ENCODE data around the gene ST8SIA4. TPM values are rescaled to one million over a fixed set of nuclear protein-coding genes. Genes with fewer than 3 reads are reported as not detected.
A peak's percentile ranks its signal among the peaks of the same experiment; 100 is the strongest.

The ST8SIA4 gene, protein sequence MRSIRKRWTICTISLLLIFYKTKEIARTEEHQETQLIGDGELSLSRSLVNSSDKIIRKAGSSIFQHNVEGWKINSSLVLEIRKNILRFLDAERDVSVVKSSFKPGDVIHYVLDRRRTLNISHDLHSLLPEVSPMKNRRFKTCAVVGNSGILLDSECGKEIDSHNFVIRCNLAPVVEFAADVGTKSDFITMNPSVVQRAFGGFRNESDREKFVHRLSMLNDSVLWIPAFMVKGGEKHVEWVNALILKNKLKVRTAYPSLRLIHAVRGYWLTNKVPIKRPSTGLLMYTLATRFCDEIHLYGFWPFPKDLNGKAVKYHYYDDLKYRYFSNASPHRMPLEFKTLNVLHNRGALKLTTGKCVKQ
- 42.6 and 49.3 TPM in 2 replicates for total RNA-seq
- total RNA-seq (2013): 45.1 TPM
- polyA plus RNA-seq: 7.7 and 9.5 TPM in 2 replicates
- 24.5 and 40.5 TPM in 2 replicates for polyA minus RNA-seq

DNA sequence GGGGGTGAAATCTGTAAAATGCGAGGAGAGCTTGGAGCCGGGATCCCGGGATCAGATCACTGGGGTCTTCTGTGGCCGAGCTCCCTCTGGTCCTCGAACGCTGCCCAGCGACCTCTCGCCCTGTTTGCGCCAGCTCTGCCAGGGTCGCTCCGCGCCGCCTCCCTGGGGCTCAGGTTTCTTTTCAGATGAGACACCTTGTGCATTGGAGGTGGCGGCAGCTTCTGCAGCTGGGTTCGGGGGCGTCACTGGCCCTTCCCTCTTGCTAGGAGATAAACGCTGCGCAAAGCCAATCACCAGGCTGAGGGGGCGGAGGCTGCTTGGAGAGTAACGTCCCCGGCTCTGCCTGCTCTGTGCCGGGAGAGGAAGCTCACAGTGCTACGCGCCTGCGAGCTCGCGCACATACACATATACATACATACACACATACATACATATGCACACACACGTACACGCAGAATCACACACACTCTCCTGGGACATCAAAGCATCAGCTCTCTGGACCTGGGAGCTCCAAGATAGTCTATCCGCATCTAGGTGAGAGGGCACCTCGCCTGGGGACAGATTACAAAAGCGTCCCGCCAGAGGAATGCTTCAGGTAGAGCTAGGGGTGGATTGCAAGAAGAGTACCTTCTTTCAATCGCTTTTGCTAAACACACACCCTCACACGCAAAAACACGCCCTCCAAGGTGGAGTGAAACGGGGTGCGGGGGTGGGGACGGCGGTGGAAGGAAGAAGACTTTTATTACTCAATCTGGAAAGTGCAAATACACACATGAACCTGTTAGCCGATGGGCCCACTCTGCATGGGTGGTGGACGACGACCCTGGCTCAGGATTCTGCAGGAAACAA, at the start of gene ST8SIA4:
TSS of gene ST8SIA4 (minus strand) at position 244 of the 849 bp plus-strand sequence. CDS start 327 bp downstream, outside the sequence.
- H3K4me1 Mint-ChIP-seq: peaks cover 46% of the 10 kb centered on the region

More for the DNA sequence above, at the start of gene ST8SIA4:
- Histone ChIP-seq H4K20me1 (ENCODE audit: control insufficient read depth, insufficient read depth, low read length, poor library complexity, severe bottlenecking) (no peaks in the 10 kb centered on the region), H3K36me3 (replicated peaks in 1 of 2; ENCODE audit: control extremely low read depth in 1 of 2, control insufficient read depth in 1 of 2, extremely low read depth in 1 of 2, insufficient read depth in 2 of 2, low read length in 1 of 2) (peaks cover 0 to 3% of the 10 kb centered on the region in 2 experiments), H3K9me3 (ENCODE audit: control extremely low read depth in 1 of 3, control insufficient read depth in 2 of 3, insufficient read depth in 1 of 3, low read length in 2 of 3) (no peaks in the 10 kb centered on the region), H3K27me3 (replicated peaks in 1 of 4; ENCODE audit: control extremely low read depth in 1 of 4, control insufficient read depth in 3 of 4, insufficient read depth in 4 of 4, low read length in 3 of 4) (no peaks in the 10 kb centered on the region), H2AFZ (ENCODE audit: insufficient read depth, low read depth, low read length, poor library complexity, severe bottlenecking) (peak within 1 kb of the TSS; percentile 83), H3K4me1 (ENCODE audit: control insufficient read depth in 2 of 2, insufficient read depth in 2 of 2, low read length in 2 of 2) (peaks cover 27 to 38% of the 10 kb centered on the region in 2 donors), H3K79me2 (ENCODE audit: control insufficient read depth, insufficient read depth, low read length) (peaks cover 41% of the 10 kb centered on the region), H3K4me3 (ENCODE audit: control extremely low read depth in 1 of 5, extremely low read depth in 1 of 5, insufficient read depth in 1 of 5, low read depth in 2 of 5, low read length in 4 of 5) (peak within 1 kb of the TSS; percentile 82 to 100 (median 97)), H3K4me2 (replicated peaks; ENCODE audit: low read depth, low read length, poor library complexity, severe bottlenecking) (peak within 1 kb of the TSS; percentile 82), H3K9ac (ENCODE audit: low read length) (peak within 1 kb of the TSS; percentile 93), H3K27ac (ENCODE audit: low read length in 2 of 2) (peak within 1 kb of the TSS; percentile 90 to 95)
- no peaks in the 10 kb centered on the region for H3K27me3 Mint-ChIP-seq
- H3K4me3 Mint-ChIP-seq: peak within 1 kb of the TSS; percentile 89
- intact Hi-C loops (cut with micrococcal nuclease): loop anchor here (1.0 to 5.0 kb wide), 4 partner anchors 281 to 1974 kb away; partner anchors contain the start of genes CHD1 and FAM174A
- POLR2A ChIA-PET: interaction anchor here (0.8 to 1.9 kb wide), 8 partner anchors 9 to 126 kb away, joined by 3 to 7 read pairs (median 4); no protein-coding TSS in a partner anchor
- no peaks in the 10 kb centered on the region for H3K9me3 Mint-ChIP-seq (ENCODE audit: insufficient read depth)
- ATAC-seq (ENCODE audit: low read depth) (peak; percentile 75), DNase-seq (peak; percentile 95)
- CTCF ChIA-PET: interaction anchor here (0.6 to 6.3 kb wide), 14 partner anchors 9 to 1974 kb away, joined by 3 to 92 read pairs (median 3); partner anchors contain the start of gene CHD1
- WGBS (ENCODE audit: insufficient coverage): under 1% methylated on average over 29 of the region's 43 CpGs
- H3K27ac Mint-ChIP-seq: peak within 1 kb of the TSS; percentile 96
- TF ChIP-seq, protein P1, sequence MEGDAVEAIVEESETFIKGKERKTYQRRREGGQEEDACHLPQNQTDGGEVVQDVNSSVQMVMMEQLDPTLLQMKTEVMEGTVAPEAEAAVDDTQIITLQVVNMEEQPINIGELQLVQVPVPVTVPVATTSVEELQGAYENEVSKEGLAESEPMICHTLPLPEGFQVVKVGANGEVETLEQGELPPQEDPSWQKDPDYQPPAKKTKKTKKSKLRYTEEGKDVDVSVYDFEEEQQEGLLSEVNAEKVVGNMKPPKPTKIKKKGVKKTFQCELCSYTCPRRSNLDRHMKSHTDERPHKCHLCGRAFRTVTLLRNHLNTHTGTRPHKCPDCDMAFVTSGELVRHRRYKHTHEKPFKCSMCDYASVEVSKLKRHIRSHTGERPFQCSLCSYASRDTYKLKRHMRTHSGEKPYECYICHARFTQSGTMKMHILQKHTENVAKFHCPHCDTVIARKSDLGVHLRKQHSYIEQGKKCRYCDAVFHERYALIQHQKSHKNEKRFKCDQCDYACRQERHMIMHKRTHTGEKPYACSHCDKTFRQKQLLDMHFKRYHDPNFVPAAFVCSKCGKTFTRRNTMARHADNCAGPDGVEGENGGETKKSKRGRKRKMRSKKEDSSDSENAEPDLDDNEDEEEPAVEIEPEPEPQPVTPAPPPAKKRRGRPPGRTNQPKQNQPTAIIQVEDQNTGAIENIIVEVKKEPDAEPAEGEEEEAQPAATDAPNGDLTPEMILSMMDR (IDR thresholded peaks at IDR 0.05): no peak
- no peak for TF ChIP-seq EZH2 (IDR thresholded peaks at IDR 0.05; ENCODE audit: borderline replicate concordance, insufficient read depth, low read depth, low read length, poor library complexity, severe bottlenecking)

Data from B cell (primary cell).